ENCODE measurements around the gene LMAN2L. TPM values are rescaled to one million over a fixed set of nuclear protein-coding genes. Genes with fewer than 3 reads are reported as not detected.

Gene LMAN2L
- polyA plus RNA-seq, 3 donors, result 7.9 to 22.4 (median 16.6) TPM

GRCh38 chr2:96680561-96681141, 59.2 kb downstream of the LMAN2L start:
- H3K36me3 Mint-ChIP-seq, result no peaks in the 10 kb centered on the region
- no peak overlapping the region for H3K27ac Mint-ChIP-seq
- H3K4me1 Mint-ChIP-seq, result no peaks in the 10 kb centered on the region
- no peak overlapping the region for H3K9ac ChIP-seq (ENCODE audit: insufficient read depth, low read length, poor library complexity, severe bottlenecking)
- WGBS (ENCODE audit: insufficient coverage), result 100% methylated on average over 2 of the region's 5 CpGs
- peaks cover 0 to 3% (median 0%) of the 10 kb centered on the region in 7 donors for H3K9me3 Mint-ChIP-seq
- H3K79me2 ChIP-seq (ENCODE audit: insufficient read depth, low read length), result no peaks in the 10 kb centered on the region
- no peak for TF ChIP-seq CTCF (IDR thresholded peaks at IDR 0.05)
- H3K4me1 ChIP-seq (ENCODE audit: control insufficient read depth in 1 of 2, insufficient read depth in 2 of 2, low read length in 2 of 2), result peaks cover 2 to 7% of the 10 kb centered on the region in 2 donors
- no peak overlapping the region for H3K4me3 Mint-ChIP-seq
- no peak overlapping the region for H3K4me2 ChIP-seq (replicated peaks; ENCODE audit: extremely low read depth, low read length, poor library complexity, severe bottlenecking)
- H3K27me3 ChIP-seq (ENCODE audit: control insufficient read depth in 2 of 2, insufficient read depth in 2 of 2, low read length in 2 of 2), result no peaks in the 10 kb centered on the region
- no peak overlapping the region for H3K4me3 ChIP-seq (replicated peaks in 1 of 3; ENCODE audit: low read depth in 2 of 3, low read length in 3 of 3)
- no peak overlapping the region for H2AFZ ChIP-seq (ENCODE audit: insufficient read depth, low read depth, low read length, poor library complexity, severe bottlenecking)
- DNase-seq, result no peak
- H3K36me3 ChIP-seq (replicated peaks in 1 of 2; ENCODE audit: control insufficient read depth in 1 of 2, insufficient read depth in 2 of 2, low read length in 2 of 2), result no peaks in the 10 kb centered on the region
- no peak overlapping the region for H3K27ac ChIP-seq (ENCODE audit: low read depth in 1 of 2, low read length in 2 of 2)
- no peaks in the 10 kb centered on the region for H4K20me1 ChIP-seq (ENCODE audit: insufficient read depth, low read length)
- H3K27me3 Mint-ChIP-seq (ENCODE audit: low read depth in 3 of 3), result peaks cover 2 to 4% (median 4%) of the 10 kb centered on the region in 3 donors
- intact Hi-C loops (cut with micrococcal nuclease), result no loop called here
- H3K9me3 ChIP-seq (replicated peaks in 1 of 2; ENCODE audit: control insufficient read depth in 1 of 2, insufficient read depth in 1 of 2, low read length in 2 of 2), result no peaks in the 10 kb centered on the region

GRCh38 chr2:96679848-96680247, 60.0 kb downstream of the LMAN2L start:
- Histone ChIP-seq H3K4me2 (replicated peaks; ENCODE audit: extremely low read depth, low read length, poor library complexity, severe bottlenecking) (no peak overlapping the region), H3K27me3 (ENCODE audit: control insufficient read depth in 2 of 2, insufficient read depth in 2 of 2, low read length in 2 of 2) (no peaks in the 10 kb centered on the region), H3K79me2 (ENCODE audit: insufficient read depth, low read length) (no peaks in the 10 kb centered on the region), H3K36me3 (replicated peaks in 1 of 2; ENCODE audit: control insufficient read depth in 1 of 2, insufficient read depth in 2 of 2, low read length in 2 of 2) (no peaks in the 10 kb centered on the region), H3K4me1 (ENCODE audit: control insufficient read depth in 1 of 2, insufficient read depth in 2 of 2, low read length in 2 of 2) (peaks cover 2 to 7% of the 10 kb centered on the region in 2 donors), H4K20me1 (ENCODE audit: insufficient read depth, low read length) (no peaks in the 10 kb centered on the region), H3K9me3 (replicated peaks in 1 of 2; ENCODE audit: control insufficient read depth in 1 of 2, insufficient read depth in 1 of 2, low read length in 2 of 2) (no peaks in the 10 kb centered on the region), H3K4me3 (replicated peaks in 1 of 3; ENCODE audit: low read depth in 2 of 3, low read length in 3 of 3) (no peak overlapping the region), H3K9ac (ENCODE audit: insufficient read depth, low read length, poor library complexity, severe bottlenecking) (no peak overlapping the region), H2AFZ (ENCODE audit: insufficient read depth, low read depth, low read length, poor library complexity, severe bottlenecking) (no peak overlapping the region), H3K27ac (ENCODE audit: low read depth in 1 of 2, low read length in 2 of 2) (no peak overlapping the region)
- peaks cover 0 to 3% (median 0%) of the 10 kb centered on the region in 7 donors for H3K9me3 Mint-ChIP-seq
- no peaks in the 10 kb centered on the region for H3K36me3 Mint-ChIP-seq
- no peak for TF ChIP-seq CTCF (IDR thresholded peaks at IDR 0.05)
- DNase-seq, result no peak
- peaks cover 2 to 4% (median 2%) of the 10 kb centered on the region in 3 donors for H3K27me3 Mint-ChIP-seq (ENCODE audit: low read depth in 3 of 3)
- H3K4me3 Mint-ChIP-seq, result no peak overlapping the region
- H3K4me1 Mint-ChIP-seq, result peaks cover 3% of the 10 kb centered on the region
- WGBS (ENCODE audit: insufficient coverage), result 85% methylated on average over 9 of the region's 9 CpGs
- H3K27ac Mint-ChIP-seq, result no peak overlapping the region
- intact Hi-C loops (cut with micrococcal nuclease), result no loop called here

Data from CD14-positive monocyte (primary cell).